Measurements from ENCODE around the gene PEX14.

PEX14 gene

GRCh38 chr1:10519016-10519417 is 44.3 kb downstream of the PEX14 start:
- H3K4me3 ChIP-seq (ENCODE audit: extremely low read depth, insufficient read depth, low read length, poor library complexity, severe bottlenecking): no peak overlapping the region
- peaks cover 27% of the 10 kb centered on the region for H3K4me1 ChIP-seq (ENCODE audit: control insufficient read depth, insufficient read depth, low read length, poor library complexity, severe bottlenecking)
- no peak overlapping the region for H3K27ac ChIP-seq (ENCODE audit: low read depth, low read length, severe bottlenecking)
- H3K9me3 ChIP-seq (ENCODE audit: control insufficient read depth, low read length): no peaks in the 10 kb centered on the region
- 23 to 26% methylated on average over 3 to 4 of the region's 7 CpGs for WGBS, 2 experiments (ENCODE audit: insufficient coverage in 2 of 2)
- H3K36me3 ChIP-seq (ENCODE audit: control insufficient read depth, insufficient read depth, low read length): peaks cover 5% of the 10 kb centered on the region

- 97 to 100% methylated on average over 4 to 6 of the region's 6 CpGs for WGBS, 2 experiments (ENCODE audit: insufficient coverage in 2 of 2)
- H3K27ac ChIP-seq (ENCODE audit: low read depth, low read length, severe bottlenecking): no peak overlapping the region
- peaks cover 19% of the 10 kb centered on the region for H3K4me1 ChIP-seq (ENCODE audit: control insufficient read depth, insufficient read depth, low read length, poor library complexity, severe bottlenecking)
- no peak overlapping the region for H3K4me3 ChIP-seq (ENCODE audit: extremely low read depth, insufficient read depth, low read length, poor library complexity, severe bottlenecking)
- H3K36me3 ChIP-seq (ENCODE audit: control insufficient read depth, insufficient read depth, low read length): peaks cover 5% of the 10 kb centered on the region
- no peaks in the 10 kb centered on the region for H3K9me3 ChIP-seq (ENCODE audit: control insufficient read depth, low read length)
Measured at GRCh38 chr1:10520497-10520896, 45.7 kb downstream of the PEX14 start.

GRCh38 chr1:10520952-10521351 is 46.2 kb downstream of the PEX14 start:
- Histone ChIP-seq H3K27ac (ENCODE audit: low read depth, low read length, severe bottlenecking) (no peak overlapping the region), H3K4me1 (ENCODE audit: control insufficient read depth, insufficient read depth, low read length, poor library complexity, severe bottlenecking) (peaks cover 15% of the 10 kb centered on the region), H3K36me3 (ENCODE audit: control insufficient read depth, insufficient read depth, low read length) (peaks cover 5% of the 10 kb centered on the region), H3K9me3 (ENCODE audit: control insufficient read depth, low read length) (no peaks in the 10 kb centered on the region), H3K4me3 (ENCODE audit: extremely low read depth, insufficient read depth, low read length, poor library complexity, severe bottlenecking) (no peak overlapping the region)
- WGBS, 2 experiments (ENCODE audit: insufficient coverage in 2 of 2): 88 to 100% methylated on average over 1 of the region's 1 CpG

GRCh38 chr1:10521537-10522157 is 46.9 kb downstream of the PEX14 start:
- H3K36me3 ChIP-seq (ENCODE audit: control insufficient read depth, insufficient read depth, low read length): peaks cover 5% of the 10 kb centered on the region
- 91 to 94% methylated on average over 7 of the region's 8 CpGs for WGBS, 2 experiments (ENCODE audit: insufficient coverage in 2 of 2)
- no peak overlapping the region for H3K27ac ChIP-seq (ENCODE audit: low read depth, low read length, severe bottlenecking)

GRCh38 chr1:10522322-10522860 is 47.6 kb downstream of the PEX14 start:
- WGBS, 2 experiments (ENCODE audit: insufficient coverage in 2 of 2): 79 to 89% methylated on average over 2 to 3 of the region's 3 CpGs
- H3K4me1 ChIP-seq (ENCODE audit: control insufficient read depth, insufficient read depth, low read length, poor library complexity, severe bottlenecking): peaks cover 1% of the 10 kb centered on the region
- no peaks in the 10 kb centered on the region for H3K9me3 ChIP-seq (ENCODE audit: control insufficient read depth, low read length)
- peaks cover 5% of the 10 kb centered on the region for H3K36me3 ChIP-seq (ENCODE audit: control insufficient read depth, insufficient read depth, low read length)
- no peak overlapping the region for H3K27ac ChIP-seq (ENCODE audit: low read depth, low read length, severe bottlenecking)
- H3K4me3 ChIP-seq (ENCODE audit: extremely low read depth, insufficient read depth, low read length, poor library complexity, severe bottlenecking): no peak overlapping the region

More at GRCh38 chr1:10521537-10522157, 46.9 kb downstream of the PEX14 start:
- Histone ChIP-seq H3K9me3 (ENCODE audit: control insufficient read depth, low read length) (no peaks in the 10 kb centered on the region), H3K4me3 (ENCODE audit: extremely low read depth, insufficient read depth, low read length, poor library complexity, severe bottlenecking) (no peak overlapping the region), H3K4me1 (ENCODE audit: control insufficient read depth, insufficient read depth, low read length, poor library complexity, severe bottlenecking) (peaks cover 8% of the 10 kb centered on the region)

- Histone ChIP-seq H3K9me3 (ENCODE audit: control insufficient read depth, low read length) (no peaks in the 10 kb centered on the region), H3K36me3 (ENCODE audit: control insufficient read depth, insufficient read depth, low read length) (peaks cover 5% of the 10 kb centered on the region), H3K4me3 (ENCODE audit: extremely low read depth, insufficient read depth, low read length, poor library complexity, severe bottlenecking) (no peak overlapping the region), H3K27ac (ENCODE audit: low read depth, low read length, severe bottlenecking) (no peak overlapping the region), H3K4me1 (ENCODE audit: control insufficient read depth, insufficient read depth, low read length, poor library complexity, severe bottlenecking) (peaks cover 25% of the 10 kb centered on the region)
- WGBS, 2 experiments (ENCODE audit: insufficient coverage in 2 of 2): 100% methylated on average over 2 of the region's 5 CpGs; no CpG with 5 or more reads in 1 of the 2 experiments
Measured at GRCh38 chr1:10525208-10525607, 50.5 kb downstream of the PEX14 start.

- H3K36me3 ChIP-seq (ENCODE audit: control insufficient read depth, insufficient read depth, low read length): no peaks in the 10 kb centered on the region
- H3K9me3 ChIP-seq (ENCODE audit: control insufficient read depth, low read length): no peaks in the 10 kb centered on the region
- H3K4me3 ChIP-seq (ENCODE audit: extremely low read depth, insufficient read depth, low read length, poor library complexity, severe bottlenecking): no peak overlapping the region
- peak overlapping the region; percentile 92 for H3K27ac ChIP-seq (ENCODE audit: low read depth, low read length, severe bottlenecking)
- 25 to 40% methylated on average over 11 to 12 of the region's 13 CpGs for WGBS, 2 experiments (ENCODE audit: insufficient coverage in 2 of 2)
- peaks cover 45% of the 10 kb centered on the region for H3K4me1 ChIP-seq (ENCODE audit: control insufficient read depth, insufficient read depth, low read length, poor library complexity, severe bottlenecking)
Measured at GRCh38 chr1:10528066-10529014, 53.6 kb downstream of the PEX14 start.

GRCh38 chr1:10529091-10529490 is 54.3 kb downstream of the PEX14 start:
- H3K4me3 ChIP-seq (ENCODE audit: extremely low read depth, insufficient read depth, low read length, poor library complexity, severe bottlenecking): no peak overlapping the region
- no peaks in the 10 kb centered on the region for H3K9me3 ChIP-seq (ENCODE audit: control insufficient read depth, low read length)
- no peaks in the 10 kb centered on the region for H3K36me3 ChIP-seq (ENCODE audit: control insufficient read depth, insufficient read depth, low read length)
- WGBS, 2 experiments (ENCODE audit: insufficient coverage in 2 of 2): 26 to 36% methylated on average over 7 of the region's 12 CpGs
- H3K27ac ChIP-seq (ENCODE audit: low read depth, low read length, severe bottlenecking): peak overlapping the region; percentile 92
- H3K4me1 ChIP-seq (ENCODE audit: control insufficient read depth, insufficient read depth, low read length, poor library complexity, severe bottlenecking): peaks cover 45% of the 10 kb centered on the region

GRCh38 chr1:10529765-10530164 is 55.0 kb downstream of the PEX14 start:
- H3K27ac ChIP-seq (ENCODE audit: low read depth, low read length, severe bottlenecking): peak overlapping the region; percentile 92
- 0% methylated on average over 1 of the region's 3 CpGs for WGBS, 2 experiments (ENCODE audit: insufficient coverage in 2 of 2)
- H3K4me3 ChIP-seq (ENCODE audit: extremely low read depth, insufficient read depth, low read length, poor library complexity, severe bottlenecking): no peak overlapping the region

GRCh38 chr1:10530281-10530740 is 55.6 kb downstream of the PEX14 start:
- no peaks in the 10 kb centered on the region for H3K9me3 ChIP-seq (ENCODE audit: control insufficient read depth, low read length)
- H3K4me3 ChIP-seq (ENCODE audit: extremely low read depth, insufficient read depth, low read length, poor library complexity, severe bottlenecking): peak overlapping the region; percentile 21
- 3% methylated on average over 19 of the region's 20 CpGs for WGBS, 2 experiments (ENCODE audit: insufficient coverage in 2 of 2)
- peak overlapping the region; percentile 91 for H3K27ac ChIP-seq (ENCODE audit: low read depth, low read length, severe bottlenecking)
- no peaks in the 10 kb centered on the region for H3K36me3 ChIP-seq (ENCODE audit: control insufficient read depth, insufficient read depth, low read length)
- peaks cover 45% of the 10 kb centered on the region for H3K4me1 ChIP-seq (ENCODE audit: control insufficient read depth, insufficient read depth, low read length, poor library complexity, severe bottlenecking)

More at GRCh38 chr1:10529765-10530164, 55.0 kb downstream of the PEX14 start:
- no peaks in the 10 kb centered on the region for H3K9me3 ChIP-seq (ENCODE audit: control insufficient read depth, low read length)
- H3K36me3 ChIP-seq (ENCODE audit: control insufficient read depth, insufficient read depth, low read length): no peaks in the 10 kb centered on the region
- peaks cover 45% of the 10 kb centered on the region for H3K4me1 ChIP-seq (ENCODE audit: control insufficient read depth, insufficient read depth, low read length, poor library complexity, severe bottlenecking)

All from mesodermal cell (in vitro differentiated cells).